Measurements from ENCODE around the gene NFIA. TPM values are rescaled to one million over a fixed set of nuclear protein-coding genes. Genes with fewer than 3 reads are reported as not detected.

NFIA gene
- total and polyA plus RNA-seq, 12 donors, result 15.6 to 109 (median 66.3) TPM

DNA sequence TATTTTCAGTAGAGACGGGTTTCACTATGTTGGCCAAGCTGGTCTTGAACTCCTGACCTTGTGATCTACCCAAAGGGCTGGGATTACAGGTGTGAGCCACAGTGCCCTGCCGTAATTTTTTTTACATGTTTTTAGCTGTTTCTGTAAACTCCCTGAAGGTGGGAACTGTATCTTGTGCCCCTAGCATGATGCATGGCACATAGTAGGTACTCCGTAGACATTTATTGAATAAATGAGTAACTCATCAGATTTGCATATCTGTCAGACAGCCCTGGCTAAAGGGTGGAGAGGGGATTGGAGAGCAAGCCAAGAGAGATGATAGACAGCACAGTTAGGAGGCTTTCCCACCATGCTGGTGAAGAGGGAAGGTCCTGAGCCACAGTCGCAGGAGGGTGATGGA is 247.2 kb downstream of the NFIA start:
- no peak for TF ChIP-seq POLR2A (IDR thresholded peaks at IDR 0.05)
- TF ChIP-seq, protein P1, sequence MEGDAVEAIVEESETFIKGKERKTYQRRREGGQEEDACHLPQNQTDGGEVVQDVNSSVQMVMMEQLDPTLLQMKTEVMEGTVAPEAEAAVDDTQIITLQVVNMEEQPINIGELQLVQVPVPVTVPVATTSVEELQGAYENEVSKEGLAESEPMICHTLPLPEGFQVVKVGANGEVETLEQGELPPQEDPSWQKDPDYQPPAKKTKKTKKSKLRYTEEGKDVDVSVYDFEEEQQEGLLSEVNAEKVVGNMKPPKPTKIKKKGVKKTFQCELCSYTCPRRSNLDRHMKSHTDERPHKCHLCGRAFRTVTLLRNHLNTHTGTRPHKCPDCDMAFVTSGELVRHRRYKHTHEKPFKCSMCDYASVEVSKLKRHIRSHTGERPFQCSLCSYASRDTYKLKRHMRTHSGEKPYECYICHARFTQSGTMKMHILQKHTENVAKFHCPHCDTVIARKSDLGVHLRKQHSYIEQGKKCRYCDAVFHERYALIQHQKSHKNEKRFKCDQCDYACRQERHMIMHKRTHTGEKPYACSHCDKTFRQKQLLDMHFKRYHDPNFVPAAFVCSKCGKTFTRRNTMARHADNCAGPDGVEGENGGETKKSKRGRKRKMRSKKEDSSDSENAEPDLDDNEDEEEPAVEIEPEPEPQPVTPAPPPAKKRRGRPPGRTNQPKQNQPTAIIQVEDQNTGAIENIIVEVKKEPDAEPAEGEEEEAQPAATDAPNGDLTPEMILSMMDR (IDR thresholded peaks at IDR 0.05), result no peak

GRCh38 chr1:61330018-61330417 is 247.7 kb downstream of the NFIA start:
- Histone ChIP-seq H3K36me3 (replicated peaks in 1 of 2) (peaks cover 0 to 5% of the 10 kb centered on the region in 2 donors), H3K27ac (no peak overlapping the region), H3K4me3 (no peak overlapping the region), H3K9me3 (replicated peaks in 1 of 3) (no peaks in the 10 kb centered on the region), H3K27me3 (no peaks in the 10 kb centered on the region), H3K4me1 (replicated peaks in 1 of 2) (peaks cover 0 to 11% of the 10 kb centered on the region in 2 donors)
- TF ChIP-seq POLR2A (IDR thresholded peaks at IDR 0.05), result no peak
- TF ChIP-seq, protein P1 (IDR thresholded peaks at IDR 0.05), result no peak
- intact Hi-C loops (cut with DNase I), result loop anchor here (10.0 kb wide), 2 partner anchors 245 to 275 kb away; partner anchors contain the start of gene NFIA (in 2 of the 2)
- no peak for DNase-seq
- 88 to 93% (median 91%) methylated on average over 5 of the region's 5 CpGs for WGBS, 4 donors

More for the DNA sequence above, 247.2 kb downstream of the NFIA start:
- peaks cover 0 to 5% of the 10 kb centered on the region in 2 donors for H3K36me3 ChIP-seq (replicated peaks in 1 of 2)
- no peaks in the 10 kb centered on the region for H3K9me3 ChIP-seq (replicated peaks in 1 of 3)
- H3K27ac ChIP-seq, result no peak overlapping the region
- WGBS, 4 donors, result 80 to 93% (median 90%) methylated on average over 4 of the region's 4 CpGs
- no peak for DNase-seq
- H3K27me3 ChIP-seq, result no peaks in the 10 kb centered on the region
- no peak overlapping the region for H3K4me3 ChIP-seq
- intact Hi-C loops (cut with DNase I), result no loop called here
- peaks cover 0 to 11% of the 10 kb centered on the region in 2 donors for H3K4me1 ChIP-seq (replicated peaks in 1 of 2)

DNA sequence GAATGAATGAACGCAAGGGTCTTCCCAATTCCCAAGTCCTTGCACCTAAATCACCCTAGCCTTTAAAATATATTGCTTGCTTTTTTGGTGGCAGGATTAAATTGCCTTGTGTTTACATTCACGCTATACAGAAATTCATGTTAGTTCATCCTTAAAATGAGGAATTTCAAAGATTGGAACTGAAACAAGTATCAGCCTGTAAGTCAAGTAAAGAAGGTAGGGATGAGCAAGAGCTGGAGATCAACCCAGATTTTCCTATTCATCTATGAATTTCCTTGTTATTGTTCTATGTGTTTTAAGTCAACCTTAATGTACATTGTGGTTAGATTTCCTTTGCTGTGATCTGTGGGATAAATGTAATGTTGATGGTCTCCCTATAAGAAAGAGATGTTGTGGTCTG is 248.2 kb downstream of the NFIA start:
- WGBS, 4 donors, result 92 to 99% (median 97%) methylated on average over 2 of the region's 2 CpGs
- TF ChIP-seq POLR2A (IDR thresholded peaks at IDR 0.05), result no peak
- TF ChIP-seq, protein P1 (IDR thresholded peaks at IDR 0.05), result no peak
- intact Hi-C loops (cut with DNase I), result loop anchor here (10.0 kb wide), 2 partner anchors 246 to 276 kb away; partner anchors contain the start of gene NFIA (in 2 of the 2)

GRCh38 chr1:61332196-61332753 is 249.9 kb downstream of the NFIA start:
- Histone ChIP-seq H3K27me3 (no peaks in the 10 kb centered on the region), H3K9me3 (replicated peaks in 1 of 3) (no peaks in the 10 kb centered on the region), H3K36me3 (replicated peaks in 1 of 2) (peaks cover 0 to 5% of the 10 kb centered on the region in 2 donors), H3K4me3 (no peak overlapping the region), H3K27ac (no peak overlapping the region), H3K4me1 (replicated peaks in 1 of 2) (peaks cover 1 to 14% of the 10 kb centered on the region in 2 donors)
- WGBS, 4 donors, result 28 to 40% (median 30%) methylated on average over 1 of the region's 1 CpG
- TF ChIP-seq, protein P1 (IDR thresholded peaks at IDR 0.05), result no peak
- no peak for TF ChIP-seq POLR2A (IDR thresholded peaks at IDR 0.05)
- DNase-seq, result no peak
- intact Hi-C loops (cut with DNase I), result loop anchor here (10.0 kb wide), 2 partner anchors 247 to 277 kb away; partner anchors contain the start of gene NFIA (in 2 of the 2)

More for the DNA sequence above, 248.2 kb downstream of the NFIA start:
- DNase-seq, result no peak
- Histone ChIP-seq H3K4me1 (replicated peaks in 1 of 2) (peaks cover 0 to 13% of the 10 kb centered on the region in 2 donors), H3K9me3 (replicated peaks in 1 of 3) (no peaks in the 10 kb centered on the region), H3K4me3 (no peak overlapping the region), H3K27me3 (no peaks in the 10 kb centered on the region), H3K27ac (no peak overlapping the region), H3K36me3 (replicated peaks in 1 of 2) (peaks cover 0 to 5% of the 10 kb centered on the region in 2 donors)
